ENCODE data around the gene NT5E. TPM values are rescaled to one million over a fixed set of nuclear protein-coding genes. Genes with fewer than 3 reads are reported as not detected.

Gene NT5E
- total RNA-seq, 1 experiment from 2014 or later = 0.52 TPM

GRCh38 chr6:85416766-85417165 is 33.1 kb upstream of the NT5E start:
- Mint-ChIP-seq H3K9me3 (no peaks in the 10 kb centered on the region), H3K4me3 (no peak overlapping the region), H3K4me1 (no peaks in the 10 kb centered on the region; a peak in 1 of 4 replicates), H3K36me3 (ENCODE audit: insufficient read depth in 1 of 3, low read depth in 3 of 3) (no peaks in the 10 kb centered on the region), H3K27ac (no peak overlapping the region; a peak in 1 of 7 replicates), H3K27me3 (ENCODE audit: low read depth) (no peaks in the 10 kb centered on the region)
- Histone ChIP-seq H2BK15ac (ENCODE audit: low read depth, low read length) (no peak overlapping the region), H3K79me1 (ENCODE audit: insufficient read depth, low read depth, low read length, poor library complexity, severe bottlenecking) (no peaks in the 10 kb centered on the region), H3K23ac (ENCODE audit: insufficient read length, low read depth, low read length) (no peak overlapping the region), H3K9ac (ENCODE audit: extremely low read depth, insufficient read length, low read length) (no peak overlapping the region), H2BK20ac (ENCODE audit: low read depth, low read length, poor library complexity, severe bottlenecking) (no peak overlapping the region), H3K79me2 (ENCODE audit: insufficient read depth, low read length) (no peaks in the 10 kb centered on the region), H3K18ac (ENCODE audit: insufficient read length, low read depth, low read length) (no peak overlapping the region), H4K5ac (ENCODE audit: insufficient read length, low read depth, low read length) (no peak overlapping the region), H3K27ac (ENCODE audit: insufficient read length, low read depth, low read length) (no peak overlapping the region), H2AK5ac (ENCODE audit: insufficient read length, low read length) (no peak overlapping the region), H2BK120ac (ENCODE audit: low read depth, low read length, poor library complexity, severe bottlenecking) (no peak overlapping the region), H2BK12ac (ENCODE audit: insufficient read length, low read depth, low read length) (no peak overlapping the region), H2AFZ (ENCODE audit: low read length) (no peak overlapping the region), H3K4ac (ENCODE audit: low read depth, low read length) (no peak overlapping the region), H3T11ph (ENCODE audit: low read length) (no peak overlapping the region), H2BK5ac (ENCODE audit: insufficient read length, low read length) (no peak overlapping the region), H3K9me3 (ENCODE audit: control insufficient read depth, low read depth, low read length) (no peaks in the 10 kb centered on the region), H3K4me1 (ENCODE audit: insufficient read depth, low read length) (no peaks in the 10 kb centered on the region), H4K8ac (replicated peaks; ENCODE audit: insufficient read length, low read depth, low read length) (no peak overlapping the region), H4K20me1 (ENCODE audit: control insufficient read depth, insufficient read depth, insufficient read length) (no peaks in the 10 kb centered on the region), H3K14ac (ENCODE audit: insufficient read depth, low read length) (no peak overlapping the region), H3K56ac (ENCODE audit: insufficient read length, low read depth, low read length) (no peak overlapping the region), H3K23me2 (ENCODE audit: insufficient read length, low read depth, low read length, poor library complexity, severe bottlenecking) (no peaks in the 10 kb centered on the region), H3K27me3 (ENCODE audit: insufficient read depth, low read length) (no peaks in the 10 kb centered on the region), H3K4me2 (ENCODE audit: insufficient read depth, insufficient read length, low read length) (no peak overlapping the region), H4K91ac (ENCODE audit: insufficient read length, low read depth, low read length) (no peak overlapping the region)
- TF ChIP-seq CTCF (conservative IDR thresholded peaks at IDR 0.05) = no peak
- no CpG with 5 or more reads among the region's 2 CpGs for WGBS (ENCODE audit: extremely low coverage, insufficient read length, low lambda C conversion rate)
- no peak for DNase-seq
